NCI-H2196 (cell line): ENCODE results near the gene PIGH.
"Not testable (repeated sequence)": the region's sequence is repeated elsewhere in the genome, so short reads cannot be mapped to it uniquely, and the experiment has no call there.

ENCODE experiments used
- DNase-seq: peaks from one replicate; lab custom pipeline; 2025; ENCODE audit not compliant: unreplicated experiment; lab: John Stamatoyannopoulos, UW

Gene PIGH

GRCh38 chr14:67553547-67553946 lies 46.5 kb downstream of the PIGH start:
- no peak for DNase-seq

- no peak for DNase-seq
Measured at GRCh38 chr14:67551940-67552339, 48.1 kb downstream of the PIGH start.

GRCh38 chr14:67551123-67551522 lies 48.9 kb downstream of the PIGH start:
- no peak for DNase-seq

- DNase-seq: no peak
Measured at GRCh38 chr14:67549734-67550133, 50.3 kb downstream of the PIGH start.

- DNase-seq: no peak
Measured at GRCh38 chr14:67547224-67547780, 52.8 kb downstream of the PIGH start.

- DNase-seq: no peak
Measured at GRCh38 chr14:67544590-67544989, 55.5 kb downstream of the PIGH start.

GRCh38 chr14:67542620-67543019 lies 57.4 kb downstream of the PIGH start:
- not testable (repeated sequence) for DNase-seq

GRCh38 chr14:67541448-67542387 lies 58.4 kb downstream of the PIGH start:
- no peak for DNase-seq
